Skin epidermis (tissue), 12 donors: Measurements from ENCODE around the gene CCDC15.
A peak's percentile ranks its signal among the peaks of the same experiment; 100 is the strongest.
"Not testable (repeated sequence)": the region's sequence is repeated elsewhere in the genome, so short reads cannot be mapped to it uniquely, and the experiment has no call there.

Experiments
- H3K27ac ChIP-seq, 21 experiments: fragments of 200-600 bp; sonication (generic) in 11 of 21; one replicate each; pipeline ENCODE4 v1.5.0; 2020; ENCODE audit warnings: mild to moderate bottlenecking in 3 of 21, inconsistent platforms in 2 of 21, moderate library complexity in 2 of 21
- H3K4me3 ChIP-seq, 7 experiments: fragments of 200-600 bp; sonication (generic) in 2 of 7; one replicate each; pipeline ENCODE4 v1.5.0; 2020; ENCODE audit warnings: inconsistent platforms in 2 of 7, mild to moderate bottlenecking in 2 of 7, moderate library complexity in 1 of 7

CCDC15 gene

DNA sequence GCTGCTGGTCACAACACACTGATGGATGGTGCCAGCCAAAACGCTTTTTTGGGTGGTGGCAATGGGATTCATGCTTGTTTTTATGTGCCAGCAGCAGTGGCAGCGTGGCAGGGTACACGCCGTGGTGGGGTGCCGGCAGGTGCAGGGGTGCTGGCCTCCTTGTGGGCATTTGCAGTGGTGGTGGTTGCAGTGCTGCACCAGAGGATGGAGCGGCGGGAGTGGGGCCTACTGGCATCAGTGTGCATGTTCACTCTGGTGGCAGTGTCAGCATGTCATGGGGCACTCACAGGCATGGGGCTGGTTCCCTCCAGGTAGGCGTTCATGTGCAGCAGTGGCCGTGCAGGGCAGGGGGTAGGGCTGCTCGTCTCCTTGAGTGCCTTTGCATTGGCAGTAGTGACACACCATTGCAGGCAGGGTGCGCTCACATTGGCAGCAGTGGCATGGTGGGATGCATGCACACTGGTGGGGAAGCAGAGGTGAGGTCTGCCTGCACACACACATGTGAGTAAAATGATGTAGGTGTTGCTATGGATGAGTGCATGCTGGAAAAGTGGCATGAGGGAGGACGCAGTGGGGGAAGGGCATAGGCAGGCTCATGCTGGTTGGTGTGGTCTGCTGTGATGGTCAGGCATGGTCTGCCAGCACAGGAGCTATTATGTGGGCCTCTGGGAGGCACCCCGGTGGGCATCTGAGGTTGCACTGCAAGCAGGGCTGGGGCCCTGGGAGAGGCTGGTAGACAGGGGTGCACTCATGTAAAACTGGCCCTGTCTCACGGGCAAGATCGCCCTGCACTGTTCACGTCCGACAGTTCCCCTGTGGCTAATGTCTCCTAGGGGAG, 29.9 kb downstream of the CCDC15 start:
- H3K4me3 ChIP-seq: no peak overlapping the region
- no peak overlapping the region for H3K27ac ChIP-seq

DNA sequence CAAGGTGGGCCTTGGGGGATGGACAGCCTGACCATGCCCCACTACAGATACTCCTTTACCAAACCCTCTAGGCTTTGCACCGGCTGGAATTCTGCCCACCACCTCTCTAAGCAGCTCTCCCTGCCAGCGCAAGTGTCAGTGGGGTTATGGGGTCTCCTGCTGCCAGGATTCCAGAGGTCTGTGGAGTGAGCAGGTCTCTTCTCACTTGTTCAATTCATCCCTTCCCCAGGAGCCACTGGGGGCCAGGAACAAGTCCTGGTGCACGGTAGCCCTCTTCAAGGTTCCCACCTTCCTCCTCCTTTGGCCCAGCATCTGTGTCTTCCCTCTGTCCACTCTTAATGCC, 30.5 kb downstream of the CCDC15 start:
- Histone ChIP-seq H3K27ac (no peak overlapping the region), H3K4me3 (no peak overlapping the region)

DNA sequence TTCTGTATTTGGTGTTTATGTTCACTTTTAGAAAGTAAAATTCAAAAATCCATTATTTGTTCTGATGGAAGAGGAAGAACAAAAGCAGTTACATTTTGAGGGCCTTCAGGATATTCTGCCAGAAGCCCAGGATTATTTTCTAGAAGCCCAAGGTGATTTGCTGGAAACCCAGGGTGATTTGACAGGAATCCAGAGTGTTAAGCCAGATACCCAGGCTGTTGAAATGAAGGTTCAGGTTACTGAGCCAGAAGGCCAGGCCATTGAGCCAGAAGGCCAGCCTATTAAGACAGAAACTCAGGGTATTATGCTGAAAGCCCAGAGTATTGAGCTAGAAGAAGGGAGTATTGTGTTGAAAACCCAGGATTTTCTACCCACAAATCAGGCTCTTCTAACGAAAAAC, 33.1 kb downstream of the CCDC15 start:
- no peak overlapping the region for H3K27ac ChIP-seq
- no peak overlapping the region for H3K4me3 ChIP-seq

DNA sequence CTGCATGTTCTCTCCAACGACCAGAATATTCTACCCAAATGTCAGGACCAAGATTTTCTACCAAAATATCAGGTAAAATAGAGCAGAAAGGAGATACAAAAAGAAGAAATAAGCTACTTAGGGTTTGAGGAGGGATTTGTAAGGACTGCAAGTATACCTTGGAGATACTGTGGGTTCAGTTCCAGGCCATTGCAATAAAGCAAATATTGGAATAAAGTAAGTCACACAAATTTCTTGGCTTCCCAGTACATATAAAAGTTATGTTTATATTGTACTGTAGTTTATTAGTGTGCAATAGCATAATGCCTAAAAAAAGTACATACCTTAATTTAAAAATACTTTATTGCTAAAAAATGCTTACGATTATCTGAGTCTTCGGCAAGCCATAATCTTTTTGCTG, 34.1 kb downstream of the CCDC15 start:
- Histone ChIP-seq H3K27ac (no peak overlapping the region), H3K4me3 (no peak overlapping the region)

DNA sequence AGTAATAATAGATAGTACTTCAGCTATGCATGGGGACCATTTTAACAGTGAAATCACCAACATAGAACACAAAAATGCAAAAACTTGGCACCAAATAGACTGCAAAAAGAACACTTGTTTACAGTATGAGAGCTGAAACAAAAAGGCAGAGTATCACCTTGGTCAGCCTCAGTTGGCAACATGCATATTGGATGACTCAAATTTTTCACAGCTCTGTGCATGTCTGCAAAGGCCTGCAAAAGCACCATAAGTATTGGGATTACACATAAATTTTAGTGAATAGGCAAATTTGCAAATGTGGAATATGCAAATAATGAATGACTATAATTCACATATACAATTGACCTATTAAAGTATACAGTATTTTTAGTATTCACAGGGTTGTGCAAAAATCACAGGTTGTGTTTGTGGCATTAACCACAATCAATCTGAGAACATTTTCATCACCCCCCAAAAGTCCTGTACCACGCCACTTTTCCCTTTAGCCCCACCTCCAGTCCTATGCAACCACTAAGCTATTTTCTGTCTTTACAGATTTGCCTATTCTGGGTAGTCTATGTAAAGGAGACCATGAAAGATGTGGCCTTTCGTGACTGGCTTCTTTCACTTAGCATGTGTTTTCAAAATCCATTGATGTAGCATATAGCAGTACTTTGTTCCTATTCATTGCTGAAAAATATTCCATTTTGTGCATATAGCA, 47.2 kb downstream of the CCDC15 start:
- Histone ChIP-seq H3K27ac (no peak overlapping the region), H3K4me3 (no peak overlapping the region)

DNA sequence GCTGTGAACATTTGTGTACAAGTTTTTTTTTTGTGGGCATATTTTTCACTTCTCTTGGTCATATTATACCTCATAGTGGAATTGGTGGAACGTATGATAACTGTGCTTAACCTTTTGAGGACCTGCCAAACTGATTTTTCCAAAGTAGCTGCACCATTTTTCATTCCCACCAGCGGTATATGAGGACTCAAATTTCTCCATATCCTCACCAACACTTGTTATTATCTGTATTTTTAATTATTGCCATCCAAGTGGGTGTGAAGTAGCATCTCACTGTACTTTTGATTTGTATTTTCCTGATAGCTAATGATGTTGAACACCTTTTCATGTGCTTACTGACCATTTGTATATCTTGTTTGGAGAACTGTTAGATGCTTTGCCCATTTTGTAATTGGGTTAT, 47.8 kb downstream of the CCDC15 start:
- no peak overlapping the region for H3K27ac ChIP-seq
- H3K4me3 ChIP-seq: no peak overlapping the region

DNA sequence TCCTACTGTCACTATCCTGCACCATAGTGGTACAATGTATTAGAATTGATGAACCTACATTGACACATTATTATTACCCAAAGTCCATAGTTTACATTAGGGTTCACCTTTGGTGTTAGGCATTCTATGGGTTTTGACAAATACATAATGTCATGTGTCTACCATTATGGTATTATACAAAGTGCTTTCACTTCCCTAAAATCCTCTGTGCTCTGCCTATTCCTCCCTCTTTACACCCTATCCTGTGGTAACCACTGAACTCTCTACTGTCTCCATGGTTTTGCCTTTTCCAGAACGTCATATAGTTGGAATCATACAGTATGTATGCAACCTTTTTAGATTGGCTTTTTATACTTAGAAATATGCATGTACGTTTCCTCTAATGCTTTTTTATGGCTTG, 51.5 kb downstream of the CCDC15 start:
- no peak overlapping the region for H3K4me3 ChIP-seq
- H3K27ac ChIP-seq: no peak overlapping the region

DNA sequence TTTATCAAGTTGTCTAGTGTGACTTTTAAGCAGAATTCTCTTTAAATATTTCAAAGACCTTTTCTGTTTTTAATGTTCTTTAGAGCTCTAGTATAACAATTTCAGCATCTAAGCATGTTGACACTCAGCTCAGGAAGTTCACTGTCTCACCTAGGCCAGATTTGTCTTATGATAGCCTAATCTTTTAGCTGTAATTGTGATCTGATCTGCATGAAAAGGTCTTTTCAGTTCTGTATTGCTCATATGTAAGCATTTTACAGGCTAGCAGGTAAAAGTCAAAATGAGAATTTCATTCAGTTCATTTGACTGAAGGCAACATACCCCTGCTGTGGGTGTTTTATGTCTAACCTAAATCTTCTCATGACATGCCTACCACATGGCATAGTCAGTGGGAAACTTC, 62.4 kb downstream of the CCDC15 start:
- H3K27ac ChIP-seq: no peak overlapping the region
- no peak overlapping the region for H3K4me3 ChIP-seq

DNA sequence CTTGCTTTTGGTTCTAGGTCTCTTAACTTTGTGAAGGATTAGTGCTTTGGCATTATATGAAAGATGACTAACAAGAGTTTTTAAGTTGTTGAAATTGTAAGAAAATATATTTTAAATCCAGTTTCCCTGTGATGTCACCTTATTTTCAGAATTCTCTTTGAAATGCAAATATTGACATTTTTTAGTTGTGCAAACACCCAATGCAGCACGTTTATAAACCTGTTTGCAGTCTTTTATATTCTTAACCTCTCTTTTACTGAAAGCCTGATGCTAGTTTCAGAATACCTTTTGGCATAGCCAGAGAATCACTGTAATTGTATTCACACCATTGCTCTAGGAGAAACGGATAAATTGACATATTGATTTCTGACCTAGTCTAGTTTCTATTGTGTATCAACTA, 66.3 kb downstream of the CCDC15 start:
- H3K27ac ChIP-seq: no peak overlapping the region
- H3K4me3 ChIP-seq: no peak overlapping the region

DNA sequence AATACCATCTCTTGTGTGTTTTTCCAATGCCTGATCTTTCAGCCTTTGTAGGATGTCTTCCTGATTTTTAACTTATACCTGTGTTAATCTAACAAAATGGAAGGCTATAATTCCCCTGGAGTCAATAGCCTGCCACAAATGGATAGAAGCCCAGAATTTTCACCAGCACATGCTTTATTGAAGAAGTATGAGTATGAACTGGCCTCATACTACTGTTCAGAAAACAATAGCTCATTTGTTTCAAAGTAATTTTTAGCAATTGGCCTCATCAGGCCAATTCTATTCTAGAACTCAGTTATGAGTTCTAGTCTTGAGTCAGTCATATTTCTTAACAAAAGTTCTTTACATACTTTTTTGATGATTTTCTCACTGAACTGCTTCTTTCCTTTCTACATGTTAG, 68.5 kb downstream of the CCDC15 start:
- Histone ChIP-seq H3K27ac (no peak overlapping the region), H3K4me3 (no peak overlapping the region)

DNA sequence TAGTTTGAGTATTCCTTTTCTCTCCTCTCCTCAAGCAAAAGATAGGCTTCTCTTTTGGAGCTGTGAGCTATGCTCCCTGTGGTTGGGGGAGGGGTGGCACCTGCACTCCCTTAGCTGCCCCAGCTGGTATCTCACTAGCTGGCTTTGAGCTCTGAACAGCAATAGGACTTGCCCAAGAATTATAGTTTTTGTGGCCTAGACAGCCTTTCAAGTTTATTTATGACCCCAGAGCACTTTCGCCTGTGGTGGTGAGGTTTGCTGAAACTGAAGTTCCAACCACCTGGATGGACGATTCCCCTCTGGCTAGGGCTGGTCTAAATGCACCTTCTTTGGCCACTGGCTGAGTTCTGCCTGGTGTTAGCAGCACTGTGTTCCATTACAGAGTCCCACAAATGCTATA, 72.0 kb downstream of the CCDC15 start:
- Histone ChIP-seq H3K4me3 (no peak overlapping the region), H3K27ac (no peak overlapping the region)

DNA sequence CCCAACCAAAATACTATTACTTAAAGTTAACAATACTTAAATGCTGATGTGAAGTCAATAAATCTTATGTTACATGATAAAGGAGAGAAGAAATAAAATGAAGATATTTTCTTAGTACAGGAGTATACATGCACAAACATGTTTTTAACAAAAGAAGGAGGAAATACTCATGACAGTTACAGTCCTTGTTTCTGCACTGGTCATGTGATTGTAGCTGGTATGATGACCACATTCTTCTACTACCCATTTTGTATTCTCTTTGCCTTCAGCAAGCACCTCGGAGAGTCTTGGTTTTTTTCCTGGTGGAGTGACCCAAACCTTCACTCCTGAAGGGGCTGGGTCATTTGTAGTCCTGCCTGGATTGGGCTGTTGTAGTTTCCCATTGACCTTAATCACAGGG, 75.4 kb downstream of the CCDC15 start:
- H3K4me3 ChIP-seq, H3K27ac ChIP-seq: not testable (repeated sequence)

DNA sequence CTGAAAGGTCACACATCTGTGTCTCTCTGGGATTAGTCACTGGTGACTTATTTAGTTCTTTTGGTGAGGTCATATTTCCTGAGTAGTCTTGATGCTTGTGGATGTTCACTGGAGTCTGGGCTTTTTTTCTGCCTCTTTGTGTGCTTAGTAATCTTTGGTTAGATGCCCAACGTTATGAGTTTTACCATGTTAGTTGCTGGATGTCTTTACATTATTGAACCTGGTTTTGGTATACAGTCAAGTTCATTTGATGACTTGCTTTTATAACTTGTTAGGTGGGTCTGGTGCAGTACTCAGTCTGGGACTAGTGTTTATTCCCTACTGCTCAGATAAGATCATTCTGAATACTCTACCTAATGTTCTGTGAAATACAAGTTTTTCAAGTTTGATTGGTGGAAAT, 82.9 kb downstream of the CCDC15 start:
- Histone ChIP-seq H3K27ac (no peak overlapping the region), H3K4me3 (no peak overlapping the region)

DNA sequence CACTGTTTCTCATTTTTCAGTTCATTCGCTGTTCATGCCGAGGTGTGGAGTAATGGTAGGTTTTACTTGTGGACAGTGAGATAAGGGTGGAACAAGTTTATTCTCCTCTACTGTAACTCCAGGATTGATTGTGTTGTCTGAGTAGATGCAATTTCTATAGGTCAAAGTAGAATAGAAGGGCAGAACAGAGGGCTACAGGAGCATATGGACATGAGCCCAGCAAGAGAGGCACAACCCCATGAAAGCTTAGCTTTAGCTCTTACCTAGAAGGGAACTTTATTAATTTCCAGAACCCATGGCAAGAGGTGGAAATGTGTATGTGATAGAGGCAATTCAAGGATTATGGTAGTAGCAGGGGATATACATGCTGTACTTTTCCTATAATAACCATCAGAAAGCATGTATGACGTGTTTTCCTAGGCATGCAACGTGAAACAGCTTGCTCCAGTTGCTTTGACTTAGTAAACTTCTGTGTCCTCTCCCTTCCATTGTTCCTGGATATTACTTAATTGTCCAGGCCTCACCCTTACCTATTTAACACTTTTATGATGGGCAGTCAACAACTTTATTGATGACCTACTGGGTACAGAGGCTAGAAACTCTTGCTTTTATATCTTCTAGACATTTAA, 95.3 kb downstream of the CCDC15 start:
- Histone ChIP-seq H3K27ac (no peak overlapping the region), H3K4me3 (no peak overlapping the region)

DNA sequence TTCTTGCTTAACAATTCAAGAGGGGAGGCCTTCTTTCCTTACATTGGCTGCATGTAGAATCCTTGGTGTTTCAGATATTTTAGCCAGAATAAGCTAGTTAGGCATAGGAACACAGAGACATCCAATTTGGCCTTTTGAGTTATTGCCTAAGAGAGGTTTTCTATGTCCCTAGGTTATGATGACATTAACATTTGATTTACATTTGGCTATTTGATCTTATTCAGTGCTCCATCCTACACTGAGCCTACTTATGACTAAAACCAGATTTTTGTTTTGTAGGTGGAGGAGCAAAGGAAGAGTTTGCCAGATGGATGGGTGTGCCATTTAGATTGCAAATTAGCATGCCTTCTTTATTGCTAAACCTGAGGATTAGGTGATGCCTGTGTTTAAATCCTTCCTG, 98.0 kb downstream of the CCDC15 start:
- H3K27ac ChIP-seq: no peak overlapping the region
- no peak overlapping the region for H3K4me3 ChIP-seq

DNA sequence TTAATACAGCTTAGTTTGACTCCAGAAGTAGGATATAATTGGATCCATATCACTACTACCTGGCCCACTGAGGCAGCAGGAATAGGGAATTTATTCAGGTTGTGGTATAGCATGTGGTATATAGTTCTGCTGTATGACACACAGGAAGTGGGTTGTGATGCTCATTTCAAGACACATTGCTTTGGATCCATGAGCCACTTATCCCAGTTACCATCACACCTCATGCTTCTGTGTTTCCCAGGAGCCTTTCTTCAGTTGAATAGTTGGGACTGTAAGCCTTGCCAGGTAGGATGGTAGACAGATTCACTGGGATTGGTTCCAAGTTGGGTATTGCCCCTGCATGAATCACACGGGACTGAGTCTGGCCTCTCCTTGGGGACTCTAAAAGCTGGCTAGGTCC, 99.2 kb downstream of the CCDC15 start:
- no peak overlapping the region for H3K4me3 ChIP-seq
- H3K27ac ChIP-seq: no peak overlapping the region

DNA sequence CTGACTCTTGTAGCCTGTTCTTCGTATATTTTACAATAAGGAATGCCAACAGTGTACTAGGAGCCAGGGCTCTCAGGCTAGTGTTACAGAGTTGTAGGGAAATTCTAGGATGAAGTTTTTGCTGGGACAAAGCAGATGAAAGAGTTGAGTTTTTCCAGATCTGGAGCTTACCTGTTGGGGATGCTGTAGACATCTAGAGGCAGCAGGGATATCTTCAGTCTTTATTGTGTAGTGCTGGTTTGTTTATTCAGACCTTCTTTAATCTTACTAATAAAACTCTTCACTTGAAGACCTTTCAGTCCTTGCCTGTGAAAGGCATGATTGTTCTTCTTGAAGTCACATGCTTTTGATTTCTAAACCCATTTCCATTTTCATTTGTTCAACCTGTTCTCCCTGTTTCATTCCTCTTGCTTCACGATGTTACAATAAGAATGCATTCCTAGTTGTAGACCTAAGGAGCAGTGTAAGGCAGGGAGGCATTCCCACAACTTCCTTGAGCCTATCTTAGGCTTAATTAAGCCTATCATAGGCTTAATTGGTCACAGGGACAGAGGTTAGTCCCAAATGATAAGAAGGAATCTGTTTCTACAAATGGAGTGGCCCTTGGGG, 101.2 kb downstream of the CCDC15 start:
- peak overlapping the region in 5 of 21 experiments; percentile 0 to 67 (median 29) for H3K27ac ChIP-seq
- H3K4me3 ChIP-seq: no peak overlapping the region

DNA sequence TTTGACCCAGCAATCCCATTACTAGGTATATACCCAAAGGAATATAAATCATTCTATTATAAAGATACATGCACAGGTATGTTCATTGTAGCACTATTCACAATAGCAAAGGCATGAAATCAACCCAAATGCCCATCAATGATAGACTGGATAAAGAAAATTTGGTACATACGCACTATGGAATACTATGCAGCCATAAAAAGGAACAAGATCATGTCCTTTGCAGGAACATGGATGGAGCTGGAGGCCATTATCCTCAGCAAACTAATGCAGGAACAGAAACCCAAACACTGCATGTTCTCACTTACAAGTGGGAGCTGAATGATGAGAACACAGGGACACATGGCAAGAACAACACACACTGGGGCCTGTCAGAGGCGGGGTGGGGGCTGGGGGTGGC, 102.1 kb downstream of the CCDC15 start:
- not testable (repeated sequence) for H3K27ac ChIP-seq, H3K4me3 ChIP-seq

DNA sequence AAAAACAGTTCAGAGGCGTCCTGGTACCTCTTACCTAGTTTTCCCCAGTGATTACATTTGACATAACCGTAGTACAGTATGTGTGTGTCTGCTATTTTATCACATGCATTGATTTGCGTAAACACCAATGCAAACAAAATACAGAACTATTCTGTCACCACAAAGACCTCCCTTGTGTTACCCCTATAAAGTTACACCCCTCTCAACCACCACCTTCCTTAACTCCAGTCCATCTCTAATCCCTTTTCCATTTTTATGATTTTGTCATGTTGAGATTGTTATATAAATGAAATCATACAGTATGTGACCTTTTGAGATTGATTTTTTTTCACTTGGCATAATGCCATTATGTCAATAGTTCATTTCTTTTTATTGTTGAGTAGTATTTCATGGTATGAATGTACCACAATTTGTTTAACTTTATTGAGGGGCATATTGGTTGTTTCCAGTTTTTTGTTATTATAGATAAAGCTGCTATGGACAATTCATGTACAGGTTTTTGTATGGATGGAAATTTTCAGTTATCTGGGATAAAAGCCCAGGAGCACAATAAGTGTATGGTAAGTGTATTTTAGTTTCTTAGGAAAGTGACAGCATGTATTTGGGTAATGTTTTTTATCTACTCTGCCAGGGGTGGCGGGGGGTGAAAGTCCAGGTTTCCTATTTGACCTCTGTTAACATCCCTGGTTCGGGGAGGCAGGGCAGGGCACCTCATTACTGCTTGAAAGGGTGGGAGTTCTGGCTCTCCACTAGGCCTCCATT, 103.1 kb downstream of the CCDC15 start:
- no peak overlapping the region for H3K4me3 ChIP-seq
- H3K27ac ChIP-seq: no peak overlapping the region

DNA sequence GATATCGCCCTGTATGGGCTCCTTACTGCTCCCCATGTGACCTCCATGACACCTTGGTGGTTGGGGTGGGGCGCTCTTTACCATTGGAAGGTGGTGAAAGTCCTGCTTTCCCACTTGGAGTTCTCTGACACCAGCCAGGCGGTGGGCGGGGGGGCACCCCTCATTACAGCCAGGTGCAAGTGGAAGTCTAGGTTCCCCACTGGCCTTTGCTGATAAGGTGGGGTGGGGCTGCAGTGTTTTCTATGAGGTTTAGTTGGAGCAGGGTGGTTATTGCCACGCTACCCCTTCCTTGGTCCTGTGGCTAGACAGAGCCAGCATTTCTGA, 103.7 kb downstream of the CCDC15 start:
- no peak overlapping the region for H3K27ac ChIP-seq
- no peak overlapping the region for H3K4me3 ChIP-seq
